Kidney tubule cell (primary cell): ENCODE measurements around the gene PLEKHG2.
"Not testable (repeated sequence)": the region's sequence is repeated elsewhere in the genome, so short reads cannot be mapped to it uniquely, and the experiment has no call there.

Experiments used
- DNase-seq: peaks from one replicate; pipeline ENCODE4 v3.0.0-alpha.2; 2018; ENCODE audit warnings: low spot score

Gene PLEKHG2

GRCh38 chr19:39448271-39448670, 35.8 kb downstream of the PLEKHG2 start:
- peak; percentile 90 for DNase-seq

- DNase-seq, result no peak
Measured at GRCh38 chr19:39449116-39449797, 36.8 kb downstream of the PLEKHG2 start.

GRCh38 chr19:39451257-39451656, 38.8 kb downstream of the PLEKHG2 start:
- not testable (repeated sequence) for DNase-seq

- no peak for DNase-seq
Measured at GRCh38 chr19:39463403-39463802, 50.9 kb downstream of the PLEKHG2 start.

- DNase-seq, result no peak
Measured at GRCh38 chr19:39465956-39466747, 53.7 kb downstream of the PLEKHG2 start.

GRCh38 chr19:39467941-39468340, 55.5 kb downstream of the PLEKHG2 start:
- DNase-seq, result no peak

- DNase-seq, result no peak
Measured at GRCh38 chr19:39469036-39469435, 56.6 kb downstream of the PLEKHG2 start.

- no peak for DNase-seq
Measured at GRCh38 chr19:39469567-39469966, 57.1 kb downstream of the PLEKHG2 start.

- DNase-seq, result peak; percentile 14
Measured at GRCh38 chr19:39470724-39471339, 58.4 kb downstream of the PLEKHG2 start.

GRCh38 chr19:39471756-39472536, 59.5 kb downstream of the PLEKHG2 start:
- no peak for DNase-seq

GRCh38 chr19:39472746-39473442, 60.4 kb downstream of the PLEKHG2 start:
- DNase-seq, result no peak

GRCh38 chr19:39473443-39473960, 61.0 kb downstream of the PLEKHG2 start:
- DNase-seq, result no peak

- peak; percentile 22 for DNase-seq
Measured at GRCh38 chr19:39474139-39474620, 61.7 kb downstream of the PLEKHG2 start.

- DNase-seq, result no peak
Measured at GRCh38 chr19:39475748-39476147, 63.3 kb downstream of the PLEKHG2 start.
